T-cell (primary cell): ENCODE data around the gene TSPAN9. TPM values are rescaled to one million over a fixed set of nuclear protein-coding genes. Genes with fewer than 3 reads are reported as not detected.

Experiments
- ATAC-seq, 4 experiments: fragments of 200-7000 bp in 3 of 4; fragments of 150-1000 bp in 1 of 4; cut with Tn5 transposase; replicated peaks in 1 of 4; 1 replicate in 3 of 4; 2 replicates in 1 of 4; pipeline ENCODE4 v1.10.0; 2021; ENCODE audit warnings: moderate library complexity in 3 of 4, mild to moderate bottlenecking in 2 of 4, moderate number of reproducible peaks in 1 of 4
- CTCF ChIA-PET, 2 donors: fragments of 300-600 bp; sonication (Branson Sonifier 250); formaldehyde crosslinking; loops; one replicate each; lab custom pipeline; 2022; ENCODE audit warnings: antibody characterized with exemption in 2 of 2; lab: Charles Lee
- POLR2A ChIA-PET, 2 donors: fragments of 300-600 bp; sonication (Branson Sonifier 250); formaldehyde crosslinking; loops; one replicate each; lab custom pipeline; 2022; ENCODE audit warnings: antibody characterized with exemption in 2 of 2; lab: Charles Lee
- DNase-seq, 35 experiments: peaks; one replicate each; pipeline versions ENCODE4 v3.0.0 to v3.0.0-alpha.2; 2013 to 2023
- H3K27ac ChIP-seq: one replicate; pipeline ENCODE4 v1.5.1; 2013; ENCODE audit warnings: low read length
- H3K27me3 ChIP-seq, 2 experiments: replicated peaks in 1 of 2; 1 replicate in 1 of 2; 2 replicates in 1 of 2; pipeline versions ENCODE4 v1.6.1 to v1.7.0; 2013; ENCODE audit warnings: low read length in 1 of 2, mixed read lengths in 1 of 2; ENCODE audit not compliant: control insufficient read depth in 2 of 2, insufficient read depth in 2 of 2; ENCODE audit errors: extremely low read depth in 1 of 2
- H3K36me3 ChIP-seq, 2 donors: 1 replicate in 1 of 2; 2 replicates in 1 of 2; pipeline versions ENCODE4 v1.6.1 to v1.7.0; 2013; ENCODE audit warnings: low read length in 1 of 2; ENCODE audit not compliant: control insufficient read depth in 2 of 2, insufficient read depth in 1 of 2; ENCODE audit errors: extremely low read depth in 1 of 2
- H3K4me1 ChIP-seq, 2 experiments: 1 replicate in 1 of 2; 2 replicates in 1 of 2; pipeline versions ENCODE4 v1.6.1 to v1.7.0; 2013; ENCODE audit warnings: low read length in 2 of 2, mixed read lengths in 1 of 2; ENCODE audit not compliant: insufficient read depth in 2 of 2, control insufficient read depth in 1 of 2; ENCODE audit errors: extremely low read depth in 1 of 2
- H3K4me3 ChIP-seq, 2 donors: 1 replicate in 1 of 2; 2 replicates in 1 of 2; pipeline versions ENCODE4 v1.5.1 to v1.7.0; 2013; ENCODE audit warnings: mild to moderate bottlenecking in 2 of 2, low read length in 1 of 2, moderate library complexity in 1 of 2; ENCODE audit not compliant: control insufficient read depth in 1 of 2; ENCODE audit errors: extremely low read depth in 1 of 2
- H3K9me3 ChIP-seq: 2 replicates; pipeline ENCODE4 v1.7.0; 2013
- H3K27ac Mint-ChIP-seq, 2 donors: one replicate each; pipeline ENCODE4 v1.8.0; 2020 to 2021; ENCODE audit warnings: mild to moderate bottlenecking in 2 of 2, mixed read lengths in 2 of 2
- H3K27me3 Mint-ChIP-seq, 2 donors: one replicate each; pipeline ENCODE4 v1.8.0; 2021 to 2022; ENCODE audit warnings: mixed read lengths in 2 of 2
- H3K36me3 Mint-ChIP-seq: one replicate; pipeline ENCODE4 v1.8.0; 2021; ENCODE audit warnings: mixed read lengths
- H3K4me1 Mint-ChIP-seq, 3 donors: one replicate each; pipeline ENCODE4 v1.8.0; 2020 to 2022; ENCODE audit warnings: mixed read lengths in 3 of 3, mild to moderate bottlenecking in 1 of 3
- H3K4me3 Mint-ChIP-seq, 3 donors: one replicate each; pipeline ENCODE4 v1.8.0; 2020 to 2022; ENCODE audit warnings: mild to moderate bottlenecking in 3 of 3, mixed read lengths in 3 of 3, moderate library complexity in 3 of 3
- H3K9me3 Mint-ChIP-seq, 3 donors: one replicate each; pipeline ENCODE4 v1.8.0; 2020 to 2022; ENCODE audit warnings: mixed read lengths in 3 of 3
- WGBS: methylation state at CpG from one replicate; pipeline ENCODE4 v1.1.5; 2013; ENCODE audit warnings: missing lambda C conversion rate; ENCODE audit not compliant: insufficient coverage; 5-methylcytosine and 5-hydroxymethylcytosine counted together
- total RNA-seq, 35 experiments: library from RNA in 6 of 35; stranded (reverse) in 6 of 35; fragments of 120-200 nt in 1 of 35; gene quantifications; one replicate each; pipeline versions ENCODE4 v1.2.1 to v1.2.4 and lab custom pipeline; 2013 to 2026

The TSPAN9 gene
- total RNA-seq, 5 donors from 2014 or later (not counting 1 experiment from before 2014, with no cell fraction given) = 0.56 to 1.1 (median 0.70) TPM

DNA sequence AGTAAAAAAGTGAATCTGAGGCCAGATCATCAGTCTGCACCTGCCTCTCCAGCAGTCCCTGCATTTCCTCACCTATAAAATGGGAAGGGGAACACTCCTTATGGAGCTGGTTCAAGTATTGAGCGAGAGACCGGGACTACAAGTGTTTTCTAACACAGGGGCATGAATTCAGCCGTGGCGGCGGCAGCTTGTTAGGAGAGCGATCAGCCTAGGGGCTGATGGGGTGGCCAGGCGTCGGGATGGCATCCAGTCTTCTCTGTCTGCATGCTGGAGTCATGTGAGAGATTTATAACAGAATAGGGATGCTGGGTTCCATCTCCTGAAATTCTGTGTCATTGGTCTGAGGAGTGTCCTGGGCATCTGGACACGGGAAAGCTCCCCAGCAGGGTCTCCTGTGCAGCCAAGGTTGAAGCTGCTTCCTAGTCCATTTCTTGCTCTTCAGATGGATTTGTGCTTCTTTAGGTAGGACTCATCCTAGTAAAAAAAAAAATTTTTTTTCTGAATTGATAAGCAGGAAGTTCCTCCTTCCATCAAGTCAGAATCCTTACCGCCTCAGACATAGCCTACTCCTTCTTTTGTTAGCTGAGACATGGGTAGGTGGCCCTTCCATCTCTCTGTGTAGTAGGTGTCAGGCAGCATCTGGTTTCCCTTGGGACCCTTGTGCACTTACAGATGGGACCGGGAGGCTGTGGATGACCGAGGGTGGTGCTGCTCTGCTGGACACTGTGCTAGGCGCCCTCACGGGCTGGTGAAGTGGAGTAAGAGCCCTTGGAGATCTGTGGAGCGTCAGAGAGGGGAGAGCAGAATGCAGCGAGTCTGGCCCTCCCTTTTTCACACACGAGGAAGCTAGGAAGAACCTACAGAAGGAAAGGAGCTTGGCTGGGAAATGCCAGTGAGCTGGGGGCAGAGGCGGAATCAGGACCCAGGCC lies 146.7 kb downstream of the TSPAN9 start:
- Mint-ChIP-seq H3K27ac (no peak overlapping the region), H3K4me1 (peaks cover 0 to 7% (median 0%) of the 10 kb centered on the region in 3 donors), H3K4me3 (no peak overlapping the region), H3K27me3 (no peaks in the 10 kb centered on the region), H3K9me3 (peaks cover 0 to 4% (median 0%) of the 10 kb centered on the region in 3 donors), H3K36me3 (no peaks in the 10 kb centered on the region)
- POLR2A ChIA-PET = no interaction called here
- Histone ChIP-seq H3K36me3 (no peaks in the 10 kb centered on the region), H3K27ac (no peak overlapping the region), H3K9me3 (no peaks in the 10 kb centered on the region), H3K4me3 (no peak overlapping the region), H3K4me1 (no peaks in the 10 kb centered on the region), H3K27me3 (peaks cover 0 to 35% of the 10 kb centered on the region in 2 experiments)
- DNase-seq = no peak
- WGBS = 83% methylated on average over 15 of the region's 18 CpGs
- ATAC-seq = no peak
- CTCF ChIA-PET = no interaction called here

GRCh38 chr12:3224530-3224903 lies 147.3 kb downstream of the TSPAN9 start:
- Mint-ChIP-seq H3K4me1 (peaks cover 0 to 7% (median 0%) of the 10 kb centered on the region in 3 donors), H3K4me3 (no peak overlapping the region), H3K27me3 (no peaks in the 10 kb centered on the region), H3K27ac (no peak overlapping the region), H3K36me3 (no peaks in the 10 kb centered on the region), H3K9me3 (peaks cover 0 to 6% (median 0%) of the 10 kb centered on the region in 3 donors)
- Histone ChIP-seq H3K27ac (no peak overlapping the region), H3K36me3 (no peaks in the 10 kb centered on the region), H3K4me1 (no peaks in the 10 kb centered on the region), H3K4me3 (no peak overlapping the region), H3K27me3 (peaks cover 0 to 37% of the 10 kb centered on the region in 2 experiments), H3K9me3 (no peaks in the 10 kb centered on the region)
- ChIA-PET CTCF (no interaction called here), POLR2A (no interaction called here)
- ATAC-seq = no peak
- no peak for DNase-seq
- WGBS = 76% methylated on average over 19 of the region's 19 CpGs

DNA sequence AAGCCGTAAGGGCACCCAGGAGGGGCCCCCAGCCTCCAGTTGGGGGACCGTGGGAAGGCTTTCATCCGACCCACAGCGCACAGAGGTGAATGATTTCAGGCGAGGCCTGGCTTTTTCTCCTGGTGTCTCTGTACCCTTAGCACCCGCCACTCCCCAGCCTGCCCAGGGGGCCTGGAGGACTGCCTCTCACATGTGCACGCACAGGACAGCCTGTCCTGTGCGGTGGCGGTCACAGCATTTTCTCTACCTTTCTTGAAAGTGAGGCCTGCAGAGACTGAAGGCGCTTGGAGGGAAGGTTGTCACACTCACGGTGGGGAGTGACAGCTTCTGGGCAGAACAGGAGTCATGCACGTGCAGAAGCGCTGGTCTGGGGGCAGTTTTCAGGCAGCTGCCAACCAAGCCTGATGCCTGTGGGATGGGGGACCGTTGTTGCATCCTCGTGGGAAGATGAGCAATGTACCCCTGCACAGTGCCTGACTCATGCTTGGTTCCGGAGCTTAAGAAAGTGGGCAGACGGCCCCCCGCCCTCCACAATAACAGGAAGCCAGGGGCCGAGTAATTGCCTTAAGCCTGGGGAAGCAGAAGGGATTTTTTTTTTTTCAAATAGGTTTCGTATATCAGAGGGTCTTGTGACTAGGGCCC lies 148.1 kb downstream of the TSPAN9 start:
- DNase-seq = no peak
- ChIA-PET CTCF (interaction anchor here in 1 of 2 donors (0.6 kb wide), 1 partner anchor 101 kb away, joined by 3 read pairs; no protein-coding TSS in a partner anchor), POLR2A (no interaction called here)
- 59% methylated on average over 14 of the region's 20 CpGs for WGBS
- H3K36me3 ChIP-seq = no peaks in the 10 kb centered on the region
- H3K4me1 ChIP-seq = no peaks in the 10 kb centered on the region
- H3K27me3 Mint-ChIP-seq = peaks cover 0 to 2% of the 10 kb centered on the region in 2 donors
- H3K27ac Mint-ChIP-seq = no peak overlapping the region
- H3K27ac ChIP-seq = no peak overlapping the region
- H3K9me3 Mint-ChIP-seq = peaks cover 0 to 6% (median 0%) of the 10 kb centered on the region in 3 donors
- H3K36me3 Mint-ChIP-seq = no peaks in the 10 kb centered on the region
- no peak overlapping the region for H3K4me3 Mint-ChIP-seq
- peak in 1 of 4 experiments; percentile 56 for ATAC-seq
- H3K4me3 ChIP-seq = no peak overlapping the region
- no peaks in the 10 kb centered on the region for H3K9me3 ChIP-seq
- H3K27me3 ChIP-seq = peaks cover 0 to 40% of the 10 kb centered on the region in 2 experiments
- peaks cover 0 to 7% (median 0%) of the 10 kb centered on the region in 3 donors for H3K4me1 Mint-ChIP-seq

DNA sequence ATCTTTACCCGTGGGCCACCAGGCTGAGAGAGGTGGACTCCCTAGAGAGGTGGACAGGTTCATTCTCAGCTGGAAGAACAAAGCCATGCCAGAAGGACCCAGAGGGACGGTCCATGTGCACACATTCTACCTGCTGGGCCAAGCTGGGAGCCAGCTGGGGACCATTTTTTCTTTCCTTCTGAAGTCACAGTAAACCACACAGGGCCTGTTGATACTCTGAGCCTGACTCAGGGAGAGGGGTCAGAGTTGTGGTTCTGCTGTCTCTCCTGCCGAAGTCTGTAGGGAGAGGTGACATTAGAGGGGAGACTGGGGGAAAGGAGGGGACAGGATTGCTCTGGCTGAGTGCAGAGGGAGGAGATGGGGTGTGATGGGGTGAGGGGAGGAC lies 148.6 kb downstream of the TSPAN9 start:
- Mint-ChIP-seq H3K27me3 (peaks cover 0 to 2% of the 10 kb centered on the region in 2 donors), H3K4me1 (peaks cover 0 to 7% (median 0%) of the 10 kb centered on the region in 3 donors), H3K9me3 (peaks cover 0 to 6% (median 0%) of the 10 kb centered on the region in 3 donors), H3K36me3 (no peaks in the 10 kb centered on the region), H3K27ac (no peak overlapping the region), H3K4me3 (no peak overlapping the region)
- ATAC-seq (no peak), DNase-seq (no peak)
- Histone ChIP-seq H3K36me3 (no peaks in the 10 kb centered on the region), H3K9me3 (no peaks in the 10 kb centered on the region), H3K27me3 (peaks cover 0 to 44% of the 10 kb centered on the region in 2 experiments), H3K4me1 (no peaks in the 10 kb centered on the region), H3K4me3 (no peak overlapping the region), H3K27ac (no peak overlapping the region)
- ChIA-PET CTCF (interaction anchor here in 1 of 2 donors (0.6 kb wide), 1 partner anchor 101 kb away, joined by 3 read pairs; no protein-coding TSS in a partner anchor), POLR2A (no interaction called here)
- WGBS = no CpG with 5 or more reads among the region's 3 CpGs

DNA sequence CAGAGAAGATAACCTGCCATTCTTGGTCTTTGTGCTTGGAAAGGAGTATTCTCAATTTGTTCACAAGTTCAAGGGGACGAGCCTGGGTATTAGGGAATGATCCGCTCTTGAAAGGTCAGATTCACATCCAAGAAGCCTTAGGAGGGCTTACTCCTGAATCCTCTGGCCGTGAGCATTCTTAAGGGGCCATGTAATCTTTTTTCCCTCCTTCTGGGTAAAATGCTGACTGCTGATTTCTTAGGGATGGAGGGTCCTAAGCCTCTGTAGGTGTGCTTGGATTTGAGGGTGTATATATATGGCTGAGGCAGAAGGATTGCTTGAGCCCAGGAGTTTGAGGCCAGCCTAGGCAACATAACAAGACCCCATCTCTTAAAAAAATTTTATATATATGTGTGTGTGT lies 149.1 kb downstream of the TSPAN9 start:
- H3K4me3 ChIP-seq = no peak overlapping the region
- Mint-ChIP-seq H3K4me1 (peaks cover 0 to 7% (median 0%) of the 10 kb centered on the region in 3 donors), H3K36me3 (no peaks in the 10 kb centered on the region), H3K27me3 (peaks cover 0 to 2% of the 10 kb centered on the region in 2 donors), H3K27ac (no peak overlapping the region), H3K9me3 (peaks cover 0 to 6% (median 0%) of the 10 kb centered on the region in 3 donors), H3K4me3 (no peak overlapping the region)
- H3K27me3 ChIP-seq = peaks cover 0 to 47% of the 10 kb centered on the region in 2 experiments
- no peaks in the 10 kb centered on the region for H3K4me1 ChIP-seq
- no peaks in the 10 kb centered on the region for H3K9me3 ChIP-seq
- WGBS = 56% methylated on average over 3 of the region's 3 CpGs
- H3K27ac ChIP-seq = no peak overlapping the region
- CTCF ChIA-PET = interaction anchor here in 1 of 2 donors (0.6 kb wide), 1 partner anchor 102 kb away, joined by 3 read pairs; no protein-coding TSS in a partner anchor
- POLR2A ChIA-PET = no interaction called here
- DNase-seq (no peak), ATAC-seq (no peak)
- H3K36me3 ChIP-seq = no peaks in the 10 kb centered on the region
